ENCODE measurements around the gene PEAK3. TPM values are rescaled to one million over a fixed set of nuclear protein-coding genes. Genes with fewer than 3 reads are reported as not detected.

Gene PEAK3
- total and polyA plus RNA-seq, 9 of the 15 experiments (the other 6 are each of a cell fraction or from before 2014, with no cell fraction given): 0.07 to 0.40 TPM; not detected in 7

- no peak for TF ChIP-seq ZSCAN32 (CRISPR knock-in tag; IDR thresholded peaks at IDR 0.05)
- TF ChIP-seq SIN3B (IDR thresholded peaks at IDR 0.05; ENCODE audit: low read depth): peak; percentile 68; the same call in 1 of the 2 replicates
- no peak for TF ChIP-seq ZNF512 (tag; IDR thresholded peaks at IDR 0.05)
- no peak for TF ChIP-seq GATAD2A (IDR thresholded peaks at IDR 0.05)
- TF ChIP-seq L3MBTL2 (IDR thresholded peaks at IDR 0.05): 0 out of 2 replicates have a peak, but pooled peaks have one; percentile 26
- TF ChIP-seq PHB2 (IDR thresholded peaks at IDR 0.05; ENCODE audit: low read depth): no peak
- peak; percentile 8 for TF ChIP-seq PRDM10 (IDR thresholded peaks at IDR 0.05; ENCODE audit: partially characterized antibody)
- peak; percentile 62; the same call in 1 of the 2 replicates for TF ChIP-seq NFRKB (IDR thresholded peaks at IDR 0.05; ENCODE audit: low read depth)
- no peak for TF ChIP-seq ZBTB43 (CRISPR knock-in tag; IDR thresholded peaks at IDR 0.05)
- peak in 1 of 2 experiments; percentile 58; a peak in 3 of 4 replicates for TF ChIP-seq FOXK2 (conservative IDR thresholded peaks at IDR 0.05 in 1 of 2, IDR thresholded peaks at IDR 0.05 in 1 of 2; ENCODE audit: low read depth in 2 of 2)
- TF ChIP-seq BRD9 (IDR thresholded peaks at IDR 0.05; ENCODE audit: low read depth, partially characterized antibody): no peak
- TF ChIP-seq SP1 (CRISPR knock-in tag; IDR thresholded peaks at IDR 0.05): peak; percentile 76
- no peak for TF ChIP-seq XRCC3 (IDR thresholded peaks at IDR 0.05)
- TF ChIP-seq HNRNPH1 (optimal IDR thresholded peaks at IDR 0.05; ENCODE audit: low read depth, low read length): no peak
- no peak for TF ChIP-seq FOS (IDR thresholded peaks at IDR 0.05; ENCODE audit: extremely low read depth, insufficient read length)
- peak; percentile 48; the same call in 1 of the 2 replicates for TF ChIP-seq ETV5 (CRISPR knock-in tag; IDR thresholded peaks at IDR 0.05; ENCODE audit: low read depth)
- no peak for TF ChIP-seq HOMEZ (CRISPR knock-in tag; IDR thresholded peaks at IDR 0.05)
- TF ChIP-seq KAT7 (CRISPR knock-in tag; IDR thresholded peaks at IDR 0.05; ENCODE audit: borderline replicate concordance): 0 out of 2 replicates have a peak, but pooled peaks have one; percentile 41
Measured at GRCh38 chr19:2328401-2329148, 46.6 kb upstream of the PEAK3 start, which contains the start of the genes LSM7 and SPPL2B (continued).
